ENCODE data around the gene FAM163A.
A peak's percentile ranks its signal among the peaks of the same experiment; 100 is the strongest.
"Not testable (repeated sequence)": the region's sequence is repeated elsewhere in the genome, so short reads cannot be mapped to it uniquely, and the experiment has no call there.

FAM163A gene

GRCh38 chr1:179742717-179743678 is at the start of gene FAM163A:
TSS of gene FAM163A (plus strand) at chr1:179743291. CDS start at chr1:179813098, 69,807 bp downstream.
- DNase-seq = no peak

GRCh38 chr1:179694530-179694929 is 48.6 kb upstream of the FAM163A start:
- not testable (repeated sequence) for DNase-seq

GRCh38 chr1:179702946-179703539 is 40.0 kb upstream of the FAM163A start:
- no peak for DNase-seq

- DNase-seq = no peak
Measured at GRCh38 chr1:179706339-179706941, 36.7 kb upstream of the FAM163A start.

- no peak for DNase-seq
Measured at GRCh38 chr1:179707406-179707805, 35.7 kb upstream of the FAM163A start.

GRCh38 chr1:179708434-179709195 is 34.5 kb upstream of the FAM163A start:
- no peak for DNase-seq

- DNase-seq = no peak
Measured at GRCh38 chr1:179709841-179710329, 33.2 kb upstream of the FAM163A start.

- DNase-seq = no peak
Measured at GRCh38 chr1:179714159-179714558, 28.9 kb upstream of the FAM163A start.

- no peak for DNase-seq
Measured at GRCh38 chr1:179714623-179715022, 28.5 kb upstream of the FAM163A start.

- no peak for DNase-seq
Measured at GRCh38 chr1:179719272-179719671, 23.8 kb upstream of the FAM163A start.

GRCh38 chr1:179728271-179728670 is 14.8 kb upstream of the FAM163A start:
- DNase-seq = no peak

GRCh38 chr1:179729881-179730280 is 13.2 kb upstream of the FAM163A start:
- DNase-seq = no peak

- DNase-seq = peak; percentile 51
Measured at GRCh38 chr1:179731643-179732042, 11.4 kb upstream of the FAM163A start.

- no peak for DNase-seq
Measured at GRCh38 chr1:179742291-179742690, 800 bp upstream of the FAM163A start.

GRCh38 chr1:179743679-179744400 is 749 bp downstream of the FAM163A start:
- no peak for DNase-seq

GRCh38 chr1:179744401-179745130 is 1.5 kb downstream of the FAM163A start:
- no peak for DNase-seq

- no peak for DNase-seq
Measured at GRCh38 chr1:179745131-179745611, 2.1 kb downstream of the FAM163A start.

- no peak for DNase-seq
Measured at GRCh38 chr1:179745743-179746142, 2.7 kb downstream of the FAM163A start.

GRCh38 chr1:179747611-179748010 is 4.5 kb downstream of the FAM163A start:
- DNase-seq = no peak

- no peak for DNase-seq
Measured at GRCh38 chr1:179748772-179749171, 5.7 kb downstream of the FAM163A start.

- DNase-seq = no peak
Measured at GRCh38 chr1:179750630-179751029, 7.5 kb downstream of the FAM163A start.
